Chondrocyte (in vitro differentiated cells): ENCODE measurements around the gene TYW1B. TPM values are rescaled to one million over a fixed set of nuclear protein-coding genes. Genes with fewer than 3 reads are reported as not detected.
"Not testable (repeated sequence)": the region's sequence is repeated elsewhere in the genome, so short reads cannot be mapped to it uniquely, and the experiment has no call there.

Experiments
- DNase-seq: peaks from one replicate; pipeline ENCODE4 v3.0.0; 2021; ENCODE audit warnings: mixed read lengths, low spot score
- H3K27ac Mint-ChIP-seq: one replicate; pipeline ENCODE4 v1.8.0; 2021; ENCODE audit warnings: mild to moderate bottlenecking, moderate library complexity, mixed read lengths; ENCODE audit not compliant: unreplicated experiment
- H3K27me3 Mint-ChIP-seq: 2 replicates; pipeline ENCODE4 v1.8.0; 2021; ENCODE audit warnings: low read depth, mixed read lengths
- H3K36me3 Mint-ChIP-seq: 2 replicates; pipeline ENCODE4 v1.8.0; 2021; ENCODE audit warnings: low read depth, mixed read lengths
- H3K4me1 Mint-ChIP-seq: 2 replicates; pipeline ENCODE4 v1.8.0; 2021; ENCODE audit warnings: low read depth, mild to moderate bottlenecking, mixed read lengths
- H3K4me3 Mint-ChIP-seq: one replicate; pipeline ENCODE4 v1.8.0; 2021; ENCODE audit warnings: mild to moderate bottlenecking, moderate library complexity, mixed read lengths; ENCODE audit not compliant: unreplicated experiment
- H3K9me3 Mint-ChIP-seq: 2 replicates; pipeline ENCODE4 v1.8.0; 2021; ENCODE audit warnings: low read depth, mixed read lengths
- CTCF ChIP-seq: fragments of 200-600 bp; sonication (generic); IDR thresholded peaks from 2 replicates; pipeline ENCODE4 v1.5.0; 2021; ENCODE audit warnings: antibody characterized with exemption, mild to moderate bottlenecking, moderate library complexity
- total RNA-seq: library from RNA; stranded (reverse); gene quantifications from 3 replicates; pipeline ENCODE4 v1.2.1, GENCODE V29; 2021

TYW1B gene
- total RNA-seq, 1 donor from 2014 or later = 1.2 TPM

- H3K27me3 Mint-ChIP-seq = no peaks in the 10 kb centered on the region
- H3K36me3 Mint-ChIP-seq = peaks cover 4% of the 10 kb centered on the region
- H3K4me3 Mint-ChIP-seq = no peak overlapping the region
- peaks cover 7% of the 10 kb centered on the region for H3K4me1 Mint-ChIP-seq
- TF ChIP-seq CTCF = no peak
- H3K9me3 Mint-ChIP-seq = peaks cover 7% of the 10 kb centered on the region
- H3K27ac Mint-ChIP-seq = no peak overlapping the region
- no peak for DNase-seq
Measured at GRCh38 chr7:72603073-72603472, 224.9 kb downstream of the TYW1B start.

GRCh38 chr7:72601683-72602082 is 226.3 kb downstream of the TYW1B start:
- H3K9me3 Mint-ChIP-seq = peaks cover 11% of the 10 kb centered on the region
- not testable (repeated sequence) for H3K27me3 Mint-ChIP-seq, H3K36me3 Mint-ChIP-seq, DNase-seq, H3K4me3 Mint-ChIP-seq, H3K27ac Mint-ChIP-seq, H3K4me1 Mint-ChIP-seq

GRCh38 chr7:72590023-72590422 is 238.0 kb downstream of the TYW1B start:
- not testable (repeated sequence) for H3K4me3 Mint-ChIP-seq, H3K27me3 Mint-ChIP-seq, H3K27ac Mint-ChIP-seq, DNase-seq, H3K36me3 Mint-ChIP-seq, H3K4me1 Mint-ChIP-seq
- H3K9me3 Mint-ChIP-seq = peaks cover 20% of the 10 kb centered on the region

- not testable (repeated sequence) for H3K4me1 Mint-ChIP-seq, H3K27me3 Mint-ChIP-seq, DNase-seq, H3K4me3 Mint-ChIP-seq, H3K36me3 Mint-ChIP-seq, H3K27ac Mint-ChIP-seq
- peaks cover 18% of the 10 kb centered on the region for H3K9me3 Mint-ChIP-seq
Measured at GRCh38 chr7:72587267-72587666, 240.7 kb downstream of the TYW1B start.

- H3K4me1 Mint-ChIP-seq, H3K4me3 Mint-ChIP-seq, H3K27ac Mint-ChIP-seq, H3K9me3 Mint-ChIP-seq, H3K27me3 Mint-ChIP-seq, DNase-seq, H3K36me3 Mint-ChIP-seq: not testable (repeated sequence)
Measured at GRCh38 chr7:72584576-72584975, 243.4 kb downstream of the TYW1B start.

- peaks cover 16% of the 10 kb centered on the region for H3K4me1 Mint-ChIP-seq
- not testable (repeated sequence) for H3K27me3 Mint-ChIP-seq, H3K9me3 Mint-ChIP-seq, H3K27ac Mint-ChIP-seq, H3K36me3 Mint-ChIP-seq, H3K4me3 Mint-ChIP-seq, DNase-seq
Measured at GRCh38 chr7:72583620-72584361, 244.2 kb downstream of the TYW1B start.

- DNase-seq, H3K27ac Mint-ChIP-seq, H3K9me3 Mint-ChIP-seq, H3K27me3 Mint-ChIP-seq, H3K4me3 Mint-ChIP-seq, H3K36me3 Mint-ChIP-seq: not testable (repeated sequence)
- H3K4me1 Mint-ChIP-seq = peaks cover 17% of the 10 kb centered on the region
Measured at GRCh38 chr7:72580142-72580770, 247.7 kb downstream of the TYW1B start.

- Mint-ChIP-seq H3K27me3 (no peaks in the 10 kb centered on the region), H3K36me3 (peaks cover 3% of the 10 kb centered on the region), H3K27ac (no peak overlapping the region), H3K4me3 (no peak overlapping the region), H3K4me1 (peaks cover 17% of the 10 kb centered on the region), H3K9me3 (no peaks in the 10 kb centered on the region)
- DNase-seq = no peak
- TF ChIP-seq CTCF = no peak
Measured at GRCh38 chr7:72577107-72577506, 250.9 kb downstream of the TYW1B start.

- H3K9me3 Mint-ChIP-seq = peaks cover 19% of the 10 kb centered on the region
- not testable (repeated sequence) for H3K27me3 Mint-ChIP-seq, H3K36me3 Mint-ChIP-seq, H3K4me1 Mint-ChIP-seq, H3K4me3 Mint-ChIP-seq, H3K27ac Mint-ChIP-seq, DNase-seq
Measured at GRCh38 chr7:72561988-72562387, 266.0 kb downstream of the TYW1B start.

- not testable (repeated sequence) for H3K4me1 Mint-ChIP-seq, H3K27ac Mint-ChIP-seq, DNase-seq, H3K4me3 Mint-ChIP-seq, H3K27me3 Mint-ChIP-seq, H3K36me3 Mint-ChIP-seq
- peaks cover 13% of the 10 kb centered on the region for H3K9me3 Mint-ChIP-seq
Measured at GRCh38 chr7:72559546-72559945, 268.5 kb downstream of the TYW1B start.

GRCh38 chr7:72556733-72557132 is 271.3 kb downstream of the TYW1B start:
- H3K27ac Mint-ChIP-seq, H3K27me3 Mint-ChIP-seq, H3K4me1 Mint-ChIP-seq, H3K4me3 Mint-ChIP-seq, H3K36me3 Mint-ChIP-seq, DNase-seq: not testable (repeated sequence)
- peaks cover 13% of the 10 kb centered on the region for H3K9me3 Mint-ChIP-seq
